ENCODE data around the gene TGFBR3. TPM values are rescaled to one million over a fixed set of nuclear protein-coding genes. Genes with fewer than 3 reads are reported as not detected.

TGFBR3 gene
- total RNA-seq, 2 donors from 2014 or later = 60.8 to 62.4 TPM

DNA sequence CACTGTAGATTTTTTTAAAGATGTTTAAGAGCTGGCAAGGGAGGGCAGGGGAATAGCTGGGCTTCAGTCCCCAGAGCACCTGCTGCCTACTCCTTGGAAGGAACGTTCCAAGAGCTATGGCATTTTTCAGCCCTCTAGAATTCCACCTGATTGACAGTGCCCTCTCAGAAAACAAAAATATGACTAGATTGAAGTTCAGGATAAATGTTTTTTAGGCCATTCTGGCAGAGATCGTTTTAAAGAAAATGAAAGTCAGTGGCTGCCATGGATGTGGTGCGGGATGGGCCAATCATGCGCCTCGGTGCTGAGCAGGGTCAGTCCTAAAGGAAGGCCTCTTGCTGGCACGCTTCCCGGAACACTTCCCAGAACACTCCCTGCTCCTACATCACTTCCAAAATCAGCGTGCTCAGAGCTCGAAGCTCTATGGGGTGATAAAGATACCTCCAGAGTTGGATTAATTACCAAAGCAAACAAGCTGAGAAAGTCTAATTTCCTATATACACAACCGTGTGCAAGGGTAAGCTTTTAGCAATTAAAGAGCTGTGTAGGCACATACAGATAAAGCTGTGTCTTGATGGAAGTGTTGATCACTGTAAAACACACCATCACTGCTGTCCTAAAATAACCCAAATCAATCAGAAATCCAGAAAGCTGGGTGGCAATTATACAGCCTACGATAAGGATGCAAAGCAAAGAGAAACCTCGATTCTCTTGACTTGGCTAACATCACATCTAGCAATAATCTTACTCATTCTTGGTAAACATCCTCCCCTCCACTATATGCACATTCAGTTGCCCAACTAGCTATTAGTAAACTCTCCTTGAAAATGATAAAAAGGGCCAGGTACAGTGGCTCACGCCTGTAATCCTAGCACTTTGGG lies 34.6 kb downstream of the TGFBR3 start:
- H3K9me3 ChIP-seq = no peaks in the 10 kb centered on the region
- TF ChIP-seq, protein P1, sequence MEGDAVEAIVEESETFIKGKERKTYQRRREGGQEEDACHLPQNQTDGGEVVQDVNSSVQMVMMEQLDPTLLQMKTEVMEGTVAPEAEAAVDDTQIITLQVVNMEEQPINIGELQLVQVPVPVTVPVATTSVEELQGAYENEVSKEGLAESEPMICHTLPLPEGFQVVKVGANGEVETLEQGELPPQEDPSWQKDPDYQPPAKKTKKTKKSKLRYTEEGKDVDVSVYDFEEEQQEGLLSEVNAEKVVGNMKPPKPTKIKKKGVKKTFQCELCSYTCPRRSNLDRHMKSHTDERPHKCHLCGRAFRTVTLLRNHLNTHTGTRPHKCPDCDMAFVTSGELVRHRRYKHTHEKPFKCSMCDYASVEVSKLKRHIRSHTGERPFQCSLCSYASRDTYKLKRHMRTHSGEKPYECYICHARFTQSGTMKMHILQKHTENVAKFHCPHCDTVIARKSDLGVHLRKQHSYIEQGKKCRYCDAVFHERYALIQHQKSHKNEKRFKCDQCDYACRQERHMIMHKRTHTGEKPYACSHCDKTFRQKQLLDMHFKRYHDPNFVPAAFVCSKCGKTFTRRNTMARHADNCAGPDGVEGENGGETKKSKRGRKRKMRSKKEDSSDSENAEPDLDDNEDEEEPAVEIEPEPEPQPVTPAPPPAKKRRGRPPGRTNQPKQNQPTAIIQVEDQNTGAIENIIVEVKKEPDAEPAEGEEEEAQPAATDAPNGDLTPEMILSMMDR (IDR thresholded peaks at IDR 0.05) = no peak
- H3K4me3 ChIP-seq = peak overlapping the region; percentile 63
- peak; percentile 94 for ATAC-seq (ENCODE audit: insufficient number of reproducible peaks, low FRiP score, low read depth)
- H3K27ac ChIP-seq = peak overlapping the region; percentile 70 to 88
- H3K36me3 ChIP-seq = no peaks in the 10 kb centered on the region
- H3K4me1 ChIP-seq (ENCODE audit: control insufficient read depth in 1 of 2, low read depth in 2 of 2) = peaks cover 12 to 29% of the 10 kb centered on the region in 2 donors
- H3K27me3 ChIP-seq (replicated peaks; ENCODE audit: insufficient read depth) = no peaks in the 10 kb centered on the region
- DNase-seq (ENCODE audit: low spot score) = peak; percentile 67

DNA sequence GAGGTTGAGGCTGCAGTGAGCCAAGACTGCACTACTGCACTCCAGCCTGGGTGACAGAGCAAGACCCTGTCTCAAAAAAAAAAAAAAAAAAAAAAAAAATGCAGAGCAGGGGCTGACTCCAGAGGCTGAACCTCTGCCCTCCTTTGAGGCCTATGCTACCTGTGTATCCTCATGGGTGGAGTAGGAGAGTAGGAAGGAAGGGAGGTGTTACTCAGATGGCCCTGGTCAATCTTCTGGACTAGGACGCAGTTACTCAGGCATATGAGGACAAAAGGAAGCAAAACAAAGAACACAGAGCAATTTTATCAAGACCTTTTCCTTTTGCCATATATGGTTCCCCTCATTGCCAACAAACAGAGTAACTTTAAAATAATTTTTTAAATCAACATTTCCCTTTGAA lies 35.2 kb downstream of the TGFBR3 start:
- no peaks in the 10 kb centered on the region for H3K27me3 ChIP-seq (replicated peaks; ENCODE audit: insufficient read depth)
- TF ChIP-seq, protein P1 (IDR thresholded peaks at IDR 0.05) = no peak
- H3K4me3 ChIP-seq = peak overlapping the region; percentile 63
- H3K36me3 ChIP-seq = no peaks in the 10 kb centered on the region
- no peaks in the 10 kb centered on the region for H3K9me3 ChIP-seq
- peak overlapping the region; percentile 70 to 88 for H3K27ac ChIP-seq
- ATAC-seq (ENCODE audit: insufficient number of reproducible peaks, low FRiP score, low read depth) = no peak
- no peak for DNase-seq (ENCODE audit: low spot score)
- peaks cover 18 to 35% of the 10 kb centered on the region in 2 donors for H3K4me1 ChIP-seq (ENCODE audit: control insufficient read depth in 1 of 2, low read depth in 2 of 2)

DNA sequence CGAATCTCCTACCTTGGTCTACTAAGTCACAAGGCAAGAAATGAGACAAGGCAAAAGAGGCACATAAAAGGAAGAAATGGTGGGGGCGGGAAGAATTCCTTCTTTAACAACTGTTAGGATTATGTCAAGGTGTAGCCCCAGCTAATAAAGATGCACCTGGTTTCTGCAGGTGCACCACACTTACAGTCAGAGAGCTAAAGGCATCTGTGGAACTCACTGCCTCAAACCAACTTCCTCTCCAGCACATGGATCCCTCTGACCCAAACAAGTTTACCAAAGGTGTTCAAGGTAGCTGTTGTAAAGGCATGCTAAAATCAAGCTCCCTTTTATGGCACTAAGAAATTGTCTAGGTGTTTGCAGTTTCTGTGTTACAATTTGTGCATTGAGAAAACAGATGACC lies 38.1 kb downstream of the TGFBR3 start:
- peaks cover 28 to 48% of the 10 kb centered on the region in 2 donors for H3K4me1 ChIP-seq (ENCODE audit: control insufficient read depth in 1 of 2, low read depth in 2 of 2)
- ATAC-seq (ENCODE audit: insufficient number of reproducible peaks, low FRiP score, low read depth) (no peak), DNase-seq (ENCODE audit: low spot score) (no peak)
- H3K27me3 ChIP-seq (replicated peaks; ENCODE audit: insufficient read depth) = no peaks in the 10 kb centered on the region
- no peak overlapping the region for H3K27ac ChIP-seq
- H3K4me3 ChIP-seq = no peak overlapping the region
- TF ChIP-seq, protein P1 (IDR thresholded peaks at IDR 0.05) = no peak
- no peaks in the 10 kb centered on the region for H3K36me3 ChIP-seq
- H3K9me3 ChIP-seq = no peaks in the 10 kb centered on the region

DNA sequence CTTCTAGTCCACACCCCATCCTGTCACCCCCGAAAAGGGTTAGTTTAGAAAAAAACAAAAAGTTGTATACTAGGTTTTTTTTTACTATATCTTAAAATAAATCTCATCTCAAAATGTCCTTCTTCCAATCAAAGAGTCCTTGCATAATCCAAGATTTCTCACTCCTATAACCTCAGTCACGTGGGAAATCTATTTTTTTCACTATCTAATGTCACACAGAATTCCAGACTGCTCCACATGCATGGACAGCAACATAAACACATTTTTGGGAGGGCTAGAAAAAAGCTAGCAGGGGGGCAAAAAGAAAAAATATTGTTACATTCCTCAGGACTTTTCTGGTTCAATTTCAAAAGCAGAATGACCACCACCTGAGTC lies 39.3 kb downstream of the TGFBR3 start:
- no peaks in the 10 kb centered on the region for H3K36me3 ChIP-seq
- no peaks in the 10 kb centered on the region for H3K27me3 ChIP-seq (replicated peaks; ENCODE audit: insufficient read depth)
- ATAC-seq (ENCODE audit: insufficient number of reproducible peaks, low FRiP score, low read depth) (no peak), DNase-seq (ENCODE audit: low spot score) (no peak)
- H3K4me1 ChIP-seq (ENCODE audit: control insufficient read depth in 1 of 2, low read depth in 2 of 2) = peaks cover 28 to 43% of the 10 kb centered on the region in 2 donors
- H3K4me3 ChIP-seq = no peak overlapping the region
- H3K9me3 ChIP-seq = no peaks in the 10 kb centered on the region
- H3K27ac ChIP-seq = peak overlapping the region in 1 of 2 donors; percentile 76
- TF ChIP-seq, protein P1 (IDR thresholded peaks at IDR 0.05) = no peak

DNA sequence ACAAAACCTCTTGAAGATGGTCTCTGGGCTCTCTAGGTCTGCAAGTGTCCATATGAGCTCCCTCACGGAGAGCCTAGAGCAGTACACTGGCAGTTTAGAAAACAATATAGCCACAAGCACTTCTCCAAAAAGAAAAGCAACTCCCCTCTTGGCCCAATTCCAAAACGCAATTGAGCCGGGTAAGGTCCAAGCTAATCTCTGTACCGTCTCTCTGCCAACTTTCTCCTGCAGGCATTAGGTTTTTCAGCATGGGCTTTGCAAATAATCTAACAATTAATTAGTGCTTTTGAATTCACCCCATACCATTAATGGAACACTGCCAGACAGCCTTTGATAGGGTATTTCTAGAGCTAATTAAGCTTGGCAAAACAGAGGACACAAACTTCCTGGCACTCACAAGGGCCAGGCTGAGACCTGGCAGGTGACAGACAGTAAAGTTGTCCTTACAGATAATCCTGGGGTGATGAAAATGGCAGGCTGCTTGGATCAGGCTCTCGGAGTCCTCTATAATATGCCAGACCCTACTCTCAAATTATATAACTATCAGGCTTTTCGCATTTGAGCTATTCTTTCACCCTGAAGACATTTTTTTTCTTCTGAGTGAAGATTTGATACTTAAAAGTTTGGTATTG lies 39.8 kb downstream of the TGFBR3 start:
- H3K36me3 ChIP-seq = no peaks in the 10 kb centered on the region

More for the DNA sequence above, 39.8 kb downstream of the TGFBR3 start:
- TF ChIP-seq, protein P1 (IDR thresholded peaks at IDR 0.05) = no peak
- no peak for ATAC-seq (ENCODE audit: insufficient number of reproducible peaks, low FRiP score, low read depth)
- Histone ChIP-seq H3K4me3 (no peak overlapping the region), H3K27me3 (replicated peaks; ENCODE audit: insufficient read depth) (no peaks in the 10 kb centered on the region), H3K27ac (peak overlapping the region; percentile 60 to 76), H3K4me1 (ENCODE audit: control insufficient read depth in 1 of 2, low read depth in 2 of 2) (peaks cover 28 to 38% of the 10 kb centered on the region in 2 donors), H3K9me3 (no peaks in the 10 kb centered on the region)
- no peak for DNase-seq (ENCODE audit: low spot score)
